Stimulated activated naive CD4-positive, alpha-beta T cell (primary cell): ENCODE data around the gene SDR9C7.

Experiments
- DNase-seq, 6 experiments: peaks; one replicate each; lab custom pipeline; 2025; lab: John Stamatoyannopoulos, UW

SDR9C7 gene

GRCh38 chr12:56877195-56878009 lies 56.8 kb downstream of the SDR9C7 start:
- no peak for DNase-seq

DNA sequence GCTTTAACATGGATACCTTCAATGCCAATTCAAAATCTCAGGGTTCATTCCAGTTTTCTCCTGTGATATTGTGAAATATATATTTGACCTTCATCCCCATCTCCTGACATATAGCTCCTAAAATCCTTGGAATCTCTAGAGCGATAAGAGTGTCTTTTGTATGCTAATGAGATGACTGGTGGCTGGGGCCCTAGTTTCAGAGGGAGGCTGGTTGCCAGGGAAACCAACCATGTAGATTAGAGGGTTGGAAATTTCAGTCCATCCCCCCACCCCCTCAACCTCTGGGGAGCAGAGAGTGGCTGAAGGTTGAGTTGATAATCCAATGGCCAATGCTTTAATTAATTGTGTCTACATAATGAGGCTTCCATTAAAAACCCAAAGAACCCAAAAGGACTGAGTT lies 59.4 kb downstream of the SDR9C7 start:
- DNase-seq = no peak

DNA sequence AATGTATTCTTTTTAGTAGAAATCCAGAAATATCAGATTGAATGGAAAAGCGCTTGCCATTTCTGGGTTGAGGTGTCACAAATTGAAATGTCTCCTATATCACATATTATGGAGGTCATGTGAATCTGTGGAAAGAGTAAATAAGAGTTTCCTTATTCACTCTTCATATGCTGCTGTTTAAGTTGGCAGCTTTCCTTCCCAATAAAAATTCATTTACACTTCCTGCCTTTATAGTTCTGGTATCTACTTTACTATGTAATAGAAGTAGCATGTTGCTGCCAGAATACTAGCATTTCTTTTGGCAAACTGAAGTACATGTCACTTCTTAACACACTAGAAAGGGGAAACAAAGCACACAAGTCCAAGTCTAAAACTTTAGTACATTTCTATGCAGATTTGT lies 60.8 kb downstream of the SDR9C7 start:
- no peak for DNase-seq
